Esophagus (tissue), 2 donors: ENCODE data around the gene IFI44. TPM values are rescaled to one million over a fixed set of nuclear protein-coding genes. Genes with fewer than 3 reads are reported as not detected.

ENCODE experiments used
- H3K27ac ChIP-seq, 2 donors: one replicate each; pipeline ENCODE4 v1.5.1; 2013; ENCODE audit warnings: low read depth in 2 of 2, mild to moderate bottlenecking in 2 of 2, inconsistent platforms in 1 of 2, low read length in 1 of 2, moderate library complexity in 1 of 2
- H3K27me3 ChIP-seq, 2 donors: one replicate each; pipeline ENCODE4 v1.6.1; 2013; ENCODE audit warnings: low read length in 2 of 2, control low read depth in 1 of 2, mild to moderate bottlenecking in 1 of 2; ENCODE audit not compliant: insufficient read depth in 2 of 2, control insufficient read depth in 1 of 2
- H3K36me3 ChIP-seq, 2 donors: one replicate each; pipeline ENCODE4 v1.6.1; 2013; ENCODE audit warnings: low read length in 1 of 2; ENCODE audit not compliant: control insufficient read depth in 2 of 2, insufficient read depth in 2 of 2
- H3K4me1 ChIP-seq, 2 donors: one replicate each; pipeline ENCODE4 v1.6.1; 2013; ENCODE audit warnings: low read length in 1 of 2; ENCODE audit not compliant: control insufficient read depth in 2 of 2, insufficient read depth in 2 of 2
- H3K4me3 ChIP-seq, 2 donors: one replicate each; pipeline ENCODE4 v1.5.1; 2013; ENCODE audit warnings: low read length in 2 of 2, mild to moderate bottlenecking in 2 of 2, low read depth in 1 of 2, moderate library complexity in 1 of 2
- H3K9me3 ChIP-seq, 2 donors: one replicate each; pipeline ENCODE4 v1.6.1; 2013; ENCODE audit warnings: mild to moderate bottlenecking in 2 of 2, low read depth in 1 of 2, low read length in 1 of 2, moderate library complexity in 1 of 2; ENCODE audit not compliant: control insufficient read depth in 2 of 2, insufficient read depth in 1 of 2
- WGBS, 2 donors: extraction: QIAGEN DNeasy Blood & Tissue Kit; methylation state at CpG; one replicate each; pipeline ENCODE4 v1.1.7; 2013; 5-methylcytosine and 5-hydroxymethylcytosine counted together
- polyA plus RNA-seq, 2 donors: library from polyadenylated mRNA; stranded (reverse); fragments of 200-250 nt; gene quantifications; one replicate each; pipeline ENCODE4 v1.2.3, GENCODE V29; 2013
- donor health status: healthy with polysubstance abuse.
- donor health status: Bipolar disorder and iron deficiency.

IFI44 gene, protein sequence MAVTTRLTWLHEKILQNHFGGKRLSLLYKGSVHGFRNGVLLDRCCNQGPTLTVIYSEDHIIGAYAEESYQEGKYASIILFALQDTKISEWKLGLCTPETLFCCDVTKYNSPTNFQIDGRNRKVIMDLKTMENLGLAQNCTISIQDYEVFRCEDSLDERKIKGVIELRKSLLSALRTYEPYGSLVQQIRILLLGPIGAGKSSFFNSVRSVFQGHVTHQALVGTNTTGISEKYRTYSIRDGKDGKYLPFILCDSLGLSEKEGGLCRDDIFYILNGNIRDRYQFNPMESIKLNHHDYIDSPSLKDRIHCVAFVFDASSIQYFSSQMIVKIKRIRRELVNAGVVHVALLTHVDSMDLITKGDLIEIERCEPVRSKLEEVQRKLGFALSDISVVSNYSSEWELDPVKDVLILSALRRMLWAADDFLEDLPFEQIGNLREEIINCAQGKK
- polyA plus RNA-seq, result 10 to 100 TPM in 1 of 2 donors, 1 to 10 TPM in 1; 6.8 to 20.0 TPM

DNA sequence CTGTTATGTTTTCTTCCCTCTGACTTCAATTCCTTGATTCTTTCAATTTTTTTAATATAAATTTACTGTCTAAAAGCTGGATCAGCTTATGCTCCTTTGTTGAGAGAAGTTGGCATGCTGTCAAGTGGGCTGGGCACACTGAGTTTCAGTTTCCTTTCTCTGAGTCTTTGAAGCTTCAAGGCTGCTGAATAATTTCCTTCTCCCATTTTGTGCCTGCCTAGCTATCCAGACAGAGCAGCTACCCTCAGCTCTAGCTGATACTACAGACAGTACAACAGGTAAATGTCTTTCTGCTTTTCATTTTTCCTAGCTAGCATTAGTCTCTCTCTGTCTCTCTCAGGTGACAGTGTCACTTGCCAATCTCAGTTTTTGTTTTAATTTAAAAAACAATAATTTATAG, at the start of gene IFI44:
IFI44 (plus strand) TSS at position 204 of the 400 bp plus-strand sequence. CDS start 365 bp downstream, outside the sequence.
- no peaks in the 10 kb centered on the region for H3K27me3 ChIP-seq
- H3K36me3 ChIP-seq, result no peaks in the 10 kb centered on the region
- peaks cover 0 to 2% of the 10 kb centered on the region in 2 donors for H3K9me3 ChIP-seq
- peak within 1 kb of the TSS; percentile 34 to 41 for H3K4me3 ChIP-seq
- H3K4me1 ChIP-seq, result no peaks in the 10 kb centered on the region
- H3K27ac ChIP-seq, result peak within 1 kb of the TSS; percentile 15 to 75

DNA sequence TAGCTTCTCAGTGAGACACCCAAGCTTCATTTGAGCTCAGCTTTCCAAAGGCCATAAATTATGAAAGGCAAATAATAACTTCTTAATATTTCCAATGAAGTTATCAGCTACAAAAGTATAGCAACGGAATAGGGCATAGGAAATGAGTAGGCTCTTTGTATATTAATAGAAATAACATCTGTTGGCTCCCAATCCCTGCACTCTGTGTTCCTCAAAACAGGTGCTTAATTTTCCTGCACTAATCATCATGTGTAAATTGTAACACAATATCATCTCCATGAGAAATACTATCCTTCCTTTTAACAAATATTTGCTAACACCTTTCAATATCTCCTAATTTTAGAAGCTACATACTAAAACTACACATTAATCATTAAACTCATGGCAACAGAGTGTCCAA, 48.6 kb upstream of the IFI44 start:
- Histone ChIP-seq H3K4me3 (no peak overlapping the region), H3K4me1 (no peaks in the 10 kb centered on the region), H3K27me3 (no peaks in the 10 kb centered on the region), H3K9me3 (no peaks in the 10 kb centered on the region), H3K27ac (no peak overlapping the region), H3K36me3 (no peaks in the 10 kb centered on the region)
- 40 to 52% methylated on average over 1 of the region's 1 CpG for WGBS, 2 donors

DNA sequence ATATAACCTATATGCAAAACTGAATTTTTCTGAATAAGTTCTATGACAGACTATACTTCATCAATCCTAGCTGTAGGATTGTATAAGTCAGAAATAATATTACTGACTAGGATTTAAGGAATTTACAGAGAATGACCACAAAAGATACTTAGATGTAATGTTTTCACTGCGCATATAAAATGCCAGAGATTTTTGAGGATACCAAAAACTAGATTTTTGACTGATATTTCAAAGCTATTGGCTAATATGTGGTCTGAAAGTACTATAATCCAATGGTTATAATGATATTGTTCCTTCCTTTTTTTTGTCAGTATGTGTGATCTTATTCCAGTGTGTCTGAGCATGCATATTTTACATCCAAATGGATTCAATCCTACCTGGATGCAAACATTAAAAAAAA, 46.4 kb upstream of the IFI44 start:
- Histone ChIP-seq H3K27me3 (no peaks in the 10 kb centered on the region), H3K27ac (no peak overlapping the region), H3K4me3 (no peak overlapping the region), H3K9me3 (no peaks in the 10 kb centered on the region), H3K4me1 (no peaks in the 10 kb centered on the region), H3K36me3 (no peaks in the 10 kb centered on the region)
- WGBS, 2 donors, result 95 to 96% methylated on average over 1 of the region's 1 CpG

DNA sequence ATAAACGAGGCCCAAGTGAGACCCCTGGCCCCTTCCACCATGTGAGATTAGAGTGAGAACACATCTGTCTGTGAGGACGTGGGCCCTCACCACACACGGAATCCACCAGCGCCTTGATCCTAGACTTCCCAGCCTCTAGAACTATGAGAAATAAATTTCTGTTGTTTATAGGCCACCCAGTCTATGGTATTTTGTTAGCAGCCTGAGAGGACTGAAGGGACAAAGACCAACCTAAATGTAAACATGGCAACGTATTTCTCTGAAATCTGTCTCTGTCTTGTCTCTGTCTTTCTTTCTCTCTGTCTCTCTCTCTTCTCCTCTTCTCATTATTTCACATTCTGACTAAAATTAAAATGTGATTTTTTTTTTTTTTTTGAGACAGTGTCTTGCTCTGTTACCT, 45.0 kb upstream of the IFI44 start:
- Histone ChIP-seq H3K9me3 (no peaks in the 10 kb centered on the region), H3K4me3 (no peak overlapping the region), H3K27ac (no peak overlapping the region), H3K27me3 (no peaks in the 10 kb centered on the region), H3K36me3 (no peaks in the 10 kb centered on the region), H3K4me1 (no peaks in the 10 kb centered on the region)
- WGBS, 2 donors, result 81 to 87% methylated on average over 5 of the region's 5 CpGs

DNA sequence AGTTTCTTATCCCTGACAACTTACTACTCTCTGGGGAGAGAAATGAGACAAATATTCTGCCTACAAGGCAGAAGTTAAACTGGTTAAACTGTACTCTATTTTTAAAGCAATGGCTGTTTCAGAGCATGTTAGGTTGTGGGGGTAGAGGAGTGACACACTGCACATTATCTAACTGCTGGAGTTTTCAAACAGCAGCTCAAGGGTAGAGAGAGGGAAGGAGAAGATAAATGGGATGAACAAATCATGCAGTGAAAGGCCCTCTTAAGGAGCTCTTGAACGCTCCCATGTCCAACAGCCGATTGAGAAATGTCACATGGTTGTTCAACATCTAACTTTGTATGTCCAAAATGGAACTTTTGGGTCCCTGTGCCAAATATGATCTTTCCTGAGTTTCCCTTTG, 43.4 kb upstream of the IFI44 start:
- H3K4me1 ChIP-seq, result no peaks in the 10 kb centered on the region
- WGBS, 2 donors, result 72 to 88% methylated on average over 2 of the region's 2 CpGs
- no peak overlapping the region for H3K27ac ChIP-seq
- no peaks in the 10 kb centered on the region for H3K36me3 ChIP-seq
- no peak overlapping the region for H3K4me3 ChIP-seq
- H3K9me3 ChIP-seq, result no peaks in the 10 kb centered on the region
- H3K27me3 ChIP-seq, result no peaks in the 10 kb centered on the region

DNA sequence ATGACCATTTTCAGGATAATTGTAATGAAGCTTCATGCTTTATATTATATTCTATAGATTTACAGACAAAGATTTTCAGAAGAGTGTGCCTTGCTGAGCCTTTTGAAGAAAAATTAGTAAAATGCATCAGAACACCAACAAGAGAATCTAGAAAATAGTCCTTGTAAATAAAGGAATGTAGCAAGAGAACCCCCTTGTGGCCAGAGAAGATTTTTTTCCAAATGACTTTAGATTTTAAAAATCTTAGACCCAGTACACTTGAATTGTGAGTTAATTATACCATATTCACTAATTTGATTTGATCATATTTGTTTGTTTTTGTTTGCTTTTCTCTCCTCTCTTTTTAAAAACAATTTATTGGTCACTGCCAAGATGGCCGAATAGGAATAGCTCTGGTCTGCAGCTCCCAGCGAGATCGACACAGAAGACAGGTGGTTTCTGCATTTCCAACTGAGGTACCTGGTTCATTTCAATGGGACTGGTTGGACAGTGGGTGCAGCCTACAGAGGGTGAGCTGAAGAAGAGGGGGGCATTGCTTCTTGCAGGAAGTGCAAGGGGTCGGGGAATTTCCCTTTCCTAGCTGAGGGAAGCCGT, 42.2 kb upstream of the IFI44 start:
- H3K4me3 ChIP-seq, result no peak overlapping the region
- H3K27me3 ChIP-seq, result no peaks in the 10 kb centered on the region
- H3K4me1 ChIP-seq, result no peaks in the 10 kb centered on the region
- WGBS, 2 donors, result 88 to 89% methylated on average over 5 of the region's 5 CpGs
- H3K36me3 ChIP-seq, result no peaks in the 10 kb centered on the region
- no peaks in the 10 kb centered on the region for H3K9me3 ChIP-seq
- no peak overlapping the region for H3K27ac ChIP-seq

DNA sequence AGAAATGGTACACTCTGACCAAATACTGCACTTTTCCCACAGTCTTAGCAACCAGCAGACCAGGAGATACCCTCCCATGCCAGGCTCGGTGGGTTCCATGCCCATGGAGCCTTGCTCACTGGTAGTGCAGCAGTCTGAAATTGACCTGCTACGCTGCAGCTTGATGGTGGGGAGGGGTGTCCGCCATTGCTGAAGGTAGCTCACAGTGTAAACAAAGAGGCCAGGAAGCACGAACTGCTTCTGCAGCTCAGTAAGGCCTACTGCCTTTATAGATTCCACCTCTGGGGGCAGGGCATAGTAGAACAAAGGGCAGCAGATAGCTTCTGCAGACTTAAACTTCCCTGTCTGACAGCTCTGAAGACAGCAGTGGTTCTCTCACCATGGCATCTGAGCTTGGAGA, 41.7 kb upstream of the IFI44 start:
- H3K4me1 ChIP-seq, result no peaks in the 10 kb centered on the region
- WGBS, 2 donors, result 57 to 59% methylated on average over 4 of the region's 4 CpGs
- no peaks in the 10 kb centered on the region for H3K9me3 ChIP-seq
- H3K27ac ChIP-seq, result no peak overlapping the region
- H3K4me3 ChIP-seq, result no peak overlapping the region
- no peaks in the 10 kb centered on the region for H3K36me3 ChIP-seq
- no peaks in the 10 kb centered on the region for H3K27me3 ChIP-seq

DNA sequence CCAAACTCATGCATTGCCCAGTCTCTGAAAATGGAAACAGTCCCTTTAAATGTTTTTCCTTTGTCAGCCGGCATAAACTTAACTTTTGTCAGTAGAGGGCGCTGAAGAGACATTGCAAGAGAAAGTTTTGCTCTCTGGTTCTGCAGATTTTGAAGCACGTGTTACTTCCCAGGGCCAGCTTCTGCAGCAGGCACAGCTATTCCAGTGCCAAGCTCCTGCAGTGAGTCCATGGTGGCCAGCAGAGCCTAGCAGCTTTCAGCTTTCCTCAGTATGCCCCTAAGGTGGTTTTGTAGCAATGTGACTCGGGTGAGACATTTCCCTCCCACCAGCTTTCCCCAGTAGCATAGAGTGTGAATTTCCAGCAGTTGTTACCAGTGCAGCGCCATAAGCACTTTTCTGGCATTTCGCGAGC, 32.0 kb upstream of the IFI44 start:
- H3K9me3 ChIP-seq, result no peaks in the 10 kb centered on the region
- H3K27me3 ChIP-seq, result no peaks in the 10 kb centered on the region
- 36 to 37% methylated on average over 7 of the region's 7 CpGs for WGBS, 2 donors
- H3K4me3 ChIP-seq, result no peak overlapping the region
- H3K36me3 ChIP-seq, result no peaks in the 10 kb centered on the region
- H3K27ac ChIP-seq, result no peak overlapping the region
- H3K4me1 ChIP-seq, result peaks cover 0 to 2% of the 10 kb centered on the region in 2 donors

DNA sequence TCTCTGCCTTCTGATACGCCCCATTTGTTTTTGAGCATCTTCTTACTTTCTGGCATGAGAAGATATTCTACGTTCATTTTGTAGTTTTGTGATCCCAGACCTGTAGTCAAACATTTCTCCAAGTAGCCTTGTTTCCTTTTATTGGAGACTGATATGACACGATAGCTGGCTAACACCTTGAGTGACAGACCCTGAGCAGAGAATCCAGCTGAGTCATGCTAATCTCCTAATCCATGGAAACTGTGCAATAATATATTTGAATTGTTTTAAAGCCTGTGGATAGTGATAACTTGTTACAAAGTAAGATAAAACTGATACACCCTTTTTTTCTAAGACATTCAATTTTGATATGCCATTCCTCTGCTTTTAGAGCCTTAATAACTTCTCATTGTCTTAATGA, 30.6 kb upstream of the IFI44 start:
- Histone ChIP-seq H3K27me3 (no peaks in the 10 kb centered on the region), H3K4me1 (peaks cover 0 to 2% of the 10 kb centered on the region in 2 donors), H3K36me3 (no peaks in the 10 kb centered on the region), H3K4me3 (no peak overlapping the region), H3K27ac (peak overlapping the region; percentile 30 to 75), H3K9me3 (no peaks in the 10 kb centered on the region)
- 59 to 72% methylated on average over 3 of the region's 3 CpGs for WGBS, 2 donors

DNA sequence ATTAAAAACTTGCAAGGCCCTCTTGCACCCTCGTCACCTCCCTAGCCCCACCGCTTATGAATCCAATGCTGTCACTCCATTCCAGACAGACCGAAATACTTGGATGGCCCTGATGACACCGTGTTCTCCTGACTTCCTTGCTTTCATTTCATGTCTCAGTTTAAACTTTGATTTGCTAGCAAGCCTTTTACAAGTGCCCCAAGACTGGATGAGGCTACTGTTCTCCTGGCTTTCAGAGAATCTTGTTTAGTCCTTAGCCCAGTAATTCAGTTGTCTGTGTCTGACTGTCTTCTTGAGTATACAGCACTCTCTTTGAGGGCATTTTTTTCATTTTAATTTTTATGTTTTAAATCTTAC, 30.2 kb upstream of the IFI44 start:
- Histone ChIP-seq H3K27ac (peak overlapping the region; percentile 30 to 75), H3K27me3 (no peaks in the 10 kb centered on the region), H3K4me3 (no peak overlapping the region), H3K9me3 (no peaks in the 10 kb centered on the region), H3K36me3 (no peaks in the 10 kb centered on the region), H3K4me1 (peaks cover 0 to 2% of the 10 kb centered on the region in 2 donors)
- 58 to 60% methylated on average over 4 of the region's 4 CpGs for WGBS, 2 donors
